GM21390 (cell line): ENCODE results near the gene PLCB4.

ENCODE experiments used
- ATAC-seq: cut with Tn5 transposase; IDR thresholded peaks from one replicate; pipeline ENCODE4 v1.9.1; 2021; ENCODE audit not compliant: unreplicated experiment

The PLCB4 gene

GRCh38 chr20:9301129-9302090 lies 232.5 kb downstream of the PLCB4 start:
- no peak for ATAC-seq

DNA sequence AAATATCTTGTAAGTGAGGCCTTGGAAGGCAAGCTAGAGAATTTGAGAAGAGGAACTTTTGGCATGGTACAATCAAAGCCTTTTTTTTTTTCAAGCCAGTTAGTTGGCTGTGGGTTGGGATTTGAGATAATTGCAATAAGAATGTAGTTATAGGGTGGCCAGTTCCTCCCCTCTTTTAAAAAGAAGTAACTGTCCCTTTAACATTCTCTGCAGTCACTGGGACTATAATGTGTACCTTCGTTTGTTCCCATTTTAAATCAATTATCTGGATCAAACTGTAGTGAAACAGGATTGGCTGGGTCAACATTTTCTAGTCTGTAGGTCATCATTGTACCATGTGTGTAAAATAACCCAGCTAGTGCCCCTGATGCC lies 233.2 kb downstream of the PLCB4 start:
- no peak for ATAC-seq

- ATAC-seq, result no peak
Measured at GRCh38 chr20:9306521-9306920, 237.6 kb downstream of the PLCB4 start.

DNA sequence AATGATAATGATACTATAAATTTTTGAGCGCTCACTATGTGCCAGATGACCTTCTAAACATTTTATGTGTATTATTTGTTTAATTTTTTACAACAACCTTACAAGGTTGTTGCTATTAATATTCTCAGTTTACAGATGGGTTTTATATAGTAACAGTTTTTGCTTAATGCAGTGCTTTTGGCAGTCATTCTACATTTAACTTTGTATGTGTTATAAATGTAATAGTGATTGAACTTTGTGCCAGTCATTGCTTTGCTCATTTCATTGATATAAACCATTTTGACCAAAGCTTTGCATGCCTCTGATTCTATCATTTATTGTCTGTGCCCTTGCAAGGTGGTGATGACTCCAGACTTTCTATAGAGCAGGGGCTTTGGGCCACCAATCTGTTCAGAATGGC lies 239.2 kb downstream of the PLCB4 start:
- ATAC-seq, result no peak

DNA sequence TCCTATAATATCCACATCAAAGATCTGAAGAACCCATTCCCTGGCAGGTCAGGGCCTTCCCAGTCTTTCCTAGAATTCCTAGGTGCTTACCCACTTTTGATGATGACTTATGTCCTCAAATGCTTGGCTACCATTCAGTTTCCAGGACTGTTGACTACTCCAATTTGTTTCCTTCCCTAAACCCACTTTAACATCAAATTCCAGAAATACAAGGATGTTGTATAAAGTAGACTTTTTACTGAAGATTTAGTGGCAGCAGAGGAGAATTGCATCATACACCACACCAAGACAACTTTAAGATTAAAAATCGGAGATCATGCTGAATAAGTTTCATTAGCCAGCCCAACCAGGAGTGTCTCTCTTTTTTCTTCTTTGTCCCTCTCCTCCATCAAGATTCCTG lies 242.2 kb downstream of the PLCB4 start:
- ATAC-seq, result no peak

DNA sequence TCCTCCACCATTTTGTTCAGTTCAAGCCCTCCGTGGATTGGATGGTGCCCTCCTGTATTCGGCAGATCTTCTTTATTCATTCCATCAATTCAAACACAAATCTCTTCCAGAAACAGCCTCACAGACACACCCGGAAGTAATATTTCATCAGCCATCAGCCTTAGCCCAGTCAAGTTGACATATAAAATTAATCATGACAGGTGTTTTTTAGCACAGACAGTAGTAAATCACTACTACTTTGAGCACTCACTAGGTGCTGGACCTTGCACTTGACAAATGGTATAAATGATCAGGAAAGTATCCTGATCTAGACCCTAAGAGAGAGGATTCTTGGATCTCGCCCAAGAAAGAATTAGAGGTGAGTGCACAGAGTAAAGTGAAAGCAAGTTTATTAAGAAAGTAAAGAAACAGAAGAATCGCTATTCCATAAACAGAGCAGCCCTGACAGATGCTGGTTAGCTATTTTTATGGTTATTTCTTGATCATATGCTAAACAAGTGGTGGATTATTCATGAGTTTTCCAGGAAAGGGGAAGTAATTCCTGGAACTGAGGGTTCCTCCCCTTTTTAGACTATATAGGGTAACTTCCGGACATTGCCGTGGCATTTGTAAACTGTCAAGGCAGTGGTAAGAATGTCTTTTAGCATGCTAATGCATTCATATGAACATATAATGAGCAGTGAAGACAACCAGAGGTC lies 250.9 kb downstream of the PLCB4 start:
- ATAC-seq, result no peak

- no peak for ATAC-seq
Measured at GRCh38 chr20:9321007-9321406, 252.1 kb downstream of the PLCB4 start.

DNA sequence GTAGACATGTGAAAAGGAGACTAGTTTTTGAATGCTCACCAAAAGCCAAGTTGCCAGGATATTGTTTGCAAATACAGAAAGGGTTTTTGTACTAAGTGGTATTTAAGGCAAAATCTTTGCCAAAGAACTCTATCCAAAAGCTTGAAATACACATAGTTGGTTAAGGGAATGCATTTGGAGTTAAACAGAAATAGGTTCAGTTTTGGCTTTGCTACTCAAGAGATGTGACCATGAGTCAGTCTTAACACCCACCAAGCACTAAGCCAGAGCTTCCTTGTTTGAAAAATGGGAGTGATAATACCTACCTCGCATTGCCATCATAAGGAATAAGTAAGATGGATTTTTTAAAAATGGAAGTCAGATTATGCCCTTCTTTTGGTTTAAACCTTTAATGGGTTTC lies 253.8 kb downstream of the PLCB4 start:
- no peak for ATAC-seq

DNA sequence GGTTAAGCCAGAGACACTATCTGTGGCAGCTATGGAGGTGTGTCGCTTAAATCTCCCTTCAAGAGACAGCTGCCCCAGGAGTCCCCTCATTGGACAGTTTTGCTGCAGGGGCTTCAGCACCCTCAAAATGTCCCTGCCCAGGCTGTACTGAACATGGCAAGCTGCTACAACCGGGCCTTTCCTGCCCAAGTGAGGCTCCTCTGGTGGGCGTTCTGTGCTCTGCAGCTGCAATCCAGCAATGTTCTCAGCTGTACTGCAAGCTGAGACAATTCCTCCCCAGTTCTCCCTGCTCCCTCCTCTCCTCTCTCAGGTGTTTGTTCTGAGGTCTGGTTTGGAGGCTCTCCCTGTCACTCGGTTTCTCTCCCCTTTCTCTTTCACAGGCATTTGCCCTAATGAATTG lies 254.7 kb downstream of the PLCB4 start:
- no peak for ATAC-seq

DNA sequence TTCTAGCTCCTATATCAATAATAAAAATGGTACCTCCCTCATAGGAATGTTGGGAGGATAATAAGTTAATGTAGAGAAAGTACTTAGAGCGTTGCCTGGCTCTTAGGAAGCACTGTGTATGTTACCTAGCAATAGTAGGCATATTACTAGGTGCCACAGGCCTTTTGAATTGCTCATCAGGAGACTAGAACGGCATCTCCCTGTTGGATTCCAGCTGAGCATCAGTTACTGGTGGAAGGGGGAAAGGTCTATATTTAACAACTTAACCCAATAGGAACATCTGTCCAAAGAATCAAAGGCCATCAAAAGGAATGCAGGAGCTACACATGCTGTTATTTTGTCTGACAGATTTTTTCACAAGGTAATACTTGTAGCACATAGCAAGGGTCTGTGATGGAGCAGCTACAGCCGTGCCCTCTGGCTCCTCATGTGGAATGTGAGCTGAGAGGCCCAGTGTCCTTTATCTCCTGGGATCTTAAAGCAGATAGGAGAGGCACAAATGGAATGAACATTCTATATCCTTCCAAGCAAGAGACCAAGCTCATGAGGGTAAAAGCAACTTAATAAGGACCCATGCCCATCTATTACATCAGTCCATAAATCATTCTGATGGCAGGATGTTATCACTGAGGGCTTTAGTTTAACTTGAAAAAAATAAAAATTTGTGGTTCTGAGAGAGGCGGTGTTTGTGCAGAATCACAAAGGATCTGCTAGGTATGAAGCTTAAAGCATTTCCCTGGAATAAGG lies 260.6 kb downstream of the PLCB4 start:
- no peak for ATAC-seq

DNA sequence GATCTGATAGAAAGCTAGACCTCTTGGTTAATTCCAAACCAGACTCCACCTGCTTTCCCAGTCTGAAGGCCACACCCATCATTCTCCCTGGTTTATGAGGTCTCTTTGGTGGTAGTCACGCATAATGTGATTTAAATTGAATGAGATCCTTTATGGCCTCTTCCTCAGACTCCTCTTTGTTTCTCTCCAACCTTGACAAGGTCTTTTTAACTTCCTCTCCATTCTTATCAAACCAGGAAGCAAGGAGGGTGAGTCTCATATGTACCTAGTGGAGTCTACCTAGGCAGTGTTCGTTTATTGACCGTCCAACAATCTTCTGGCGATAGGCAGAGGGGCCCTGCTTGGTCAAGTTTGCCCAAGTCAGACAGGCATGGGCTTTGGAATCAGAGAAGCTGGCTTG lies 261.3 kb downstream of the PLCB4 start:
- ATAC-seq, result no peak

GRCh38 chr20:9331707-9332435 lies 263.0 kb downstream of the PLCB4 start:
- no peak for ATAC-seq

- no peak for ATAC-seq
Measured at GRCh38 chr20:9332791-9333479, 264.0 kb downstream of the PLCB4 start.

- ATAC-seq, result no peak
Measured at GRCh38 chr20:9334866-9335265, 266.0 kb downstream of the PLCB4 start.

- ATAC-seq, result no peak
Measured at GRCh38 chr20:9338101-9338500, 269.2 kb downstream of the PLCB4 start.

- ATAC-seq, result no peak
Measured at GRCh38 chr20:9339708-9340107, 270.8 kb downstream of the PLCB4 start.

DNA sequence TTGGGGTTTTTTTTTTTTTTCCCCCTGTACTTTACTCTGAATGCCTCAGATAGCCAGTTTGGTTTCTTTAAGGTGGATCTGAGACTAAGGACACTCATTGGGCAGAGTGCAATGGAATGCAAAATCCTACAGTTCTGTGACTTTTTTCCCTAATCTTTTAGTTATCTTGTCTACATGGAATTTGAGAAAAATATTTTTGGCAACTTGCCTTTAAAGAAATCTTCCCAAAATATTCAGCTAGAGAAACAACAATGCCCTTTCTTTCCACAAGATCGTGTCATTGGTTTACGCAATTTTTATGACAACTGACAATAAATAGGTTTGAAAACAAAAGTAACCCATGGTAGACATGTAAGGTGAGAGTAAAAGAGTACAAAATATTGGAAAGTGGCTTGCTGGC lies 273.8 kb downstream of the PLCB4 start:
- ATAC-seq, result no peak

DNA sequence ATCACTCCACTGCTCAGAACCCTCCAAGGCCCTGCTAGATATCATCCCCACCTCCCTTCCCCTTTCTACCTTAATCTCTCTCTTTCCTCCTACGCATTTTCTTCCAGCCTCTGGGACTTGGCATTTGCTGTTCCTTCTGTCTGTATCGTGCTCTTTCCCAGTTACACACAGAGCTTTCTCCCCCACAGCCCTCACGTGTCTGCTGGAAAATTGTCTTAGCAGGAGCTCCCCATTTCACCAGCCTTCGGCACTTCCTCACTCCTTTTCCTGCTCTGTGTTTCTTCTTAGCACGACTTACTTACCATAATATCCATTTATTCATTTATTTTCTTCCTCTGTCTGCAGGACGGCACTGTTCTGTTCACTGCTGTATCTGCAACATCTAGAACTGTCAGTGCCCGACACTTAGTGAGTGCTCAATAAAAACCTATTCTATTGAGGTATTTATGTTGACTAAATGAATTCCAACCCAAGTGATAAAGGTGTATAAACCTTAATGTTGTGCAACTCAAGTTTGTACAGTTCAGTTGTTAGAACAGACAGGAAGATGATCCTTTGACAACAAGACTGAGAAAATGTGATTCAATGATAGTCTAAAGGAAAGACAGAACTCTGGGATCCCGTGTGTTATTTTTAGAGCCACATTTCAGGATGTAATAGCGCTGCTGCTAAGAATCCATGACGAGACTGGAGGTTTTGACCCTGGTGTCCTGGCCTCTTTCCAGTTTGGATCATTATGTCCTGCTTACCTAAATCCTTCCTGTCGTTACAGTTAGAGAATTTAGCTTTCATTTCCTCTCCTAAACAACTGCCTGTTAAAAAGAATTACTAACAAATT lies 275.4 kb downstream of the PLCB4 start:
- no peak for ATAC-seq

- ATAC-seq, result no peak
Measured at GRCh38 chr20:9348316-9348715, 279.4 kb downstream of the PLCB4 start.
